H1 (cell line): Measurements from ENCODE around the gene GALNT4. TPM values are rescaled to one million over a fixed set of nuclear protein-coding genes. Genes with fewer than 3 reads are reported as not detected.
A peak's percentile ranks its signal among the peaks of the same experiment; 100 is the strongest.

Experiments
- CTCF ChIA-PET: fragments of 300-600 bp; sonication (Branson Sonifier 250); formaldehyde crosslinking; loops from one replicate; lab custom pipeline; 2021; ENCODE audit not compliant: partially characterized antibody; lab: Charles Lee
- POLR2A ChIA-PET: fragments of 300-600 bp; sonication (Branson Sonifier 250); formaldehyde crosslinking; loops from one replicate; lab custom pipeline; 2021; ENCODE audit warnings: inconsistent platforms; ENCODE audit not compliant: partially characterized antibody; lab: Charles Lee
- DNase-seq, 2 experiments: peaks; one replicate each; pipeline versions ENCODE4 v3.0.0 to v3.0.0-alpha.2; 2010 to 2022; ENCODE audit warnings: low spot score in 2 of 2, low read depth in 1 of 2, mixed read lengths in 1 of 2
- FAIRE-seq: peaks from 2 replicates; lab custom pipeline; 2011; peaks lifted over from hg19 to GRCh38; lab: Jason Lieb, UNC
- H2AFZ ChIP-seq: 2 replicates; pipeline ENCODE4 v1.8.1; 2012; ENCODE audit warnings: low read length, inconsistent platforms
- H2AK5ac ChIP-seq: 2 replicates; pipeline ENCODE4 v1.6.1; 2013; ENCODE audit warnings: low read depth, low read length
- H2BK120ac ChIP-seq: replicated peaks from 2 replicates; pipeline ENCODE3; 2013; ENCODE audit warnings: low read depth, low read length, inconsistent platforms
- H2BK12ac ChIP-seq: 2 replicates; pipeline ENCODE4 v1.6.1; 2013; ENCODE audit warnings: low read depth, low read length
- H2BK15ac ChIP-seq: 2 replicates; pipeline ENCODE4 v1.6.1; 2013; ENCODE audit warnings: low read length
- H2BK20ac ChIP-seq: 2 replicates; pipeline ENCODE4 v1.6.1; 2013; ENCODE audit warnings: low read length
- H2BK5ac ChIP-seq: 2 replicates; pipeline ENCODE4 v1.6.1; 2013; ENCODE audit warnings: low read depth, low read length
- H3K14ac ChIP-seq: 2 replicates; pipeline ENCODE4 v1.6.1; 2013; ENCODE audit warnings: inconsistent platforms; ENCODE audit not compliant: insufficient read length
- H3K18ac ChIP-seq: 2 replicates; pipeline ENCODE4 v1.6.1; 2013; ENCODE audit warnings: low read length; ENCODE audit errors: extremely low read depth
- H3K23ac ChIP-seq: 2 replicates; pipeline ENCODE4 v1.6.1; 2013; ENCODE audit warnings: inconsistent platforms; ENCODE audit not compliant: insufficient read length
- H3K23me2 ChIP-seq: 2 replicates; pipeline ENCODE4 v1.6.1; 2013; ENCODE audit warnings: low read depth, low read length
- H3K27ac ChIP-seq: 2 replicates; pipeline ENCODE4 v1.6.1; 2011; ENCODE audit warnings: low read depth, low read length, inconsistent platforms
- H3K27me3 ChIP-seq, 4 experiments: replicated peaks in 1 of 4; 1 replicate in 1 of 4; 2 replicates in 3 of 4; pipeline versions ENCODE4 v1.6.1 to v1.8.1; 2011 to 2013; ENCODE audit warnings: low read length in 3 of 4, mild to moderate bottlenecking in 3 of 4, inconsistent platforms in 2 of 4, mixed read lengths in 2 of 4, moderate library complexity in 1 of 4; ENCODE audit not compliant: control insufficient read depth in 3 of 4, insufficient read depth in 3 of 4; ENCODE audit errors: extremely low read depth in 1 of 4
- H3K36me3 ChIP-seq, 4 experiments: 2 replicates each; pipeline versions ENCODE4 v1.6.1 to v1.8.1; 2011 to 2013; ENCODE audit warnings: mild to moderate bottlenecking in 4 of 4, low read length in 3 of 4, moderate library complexity in 2 of 4, control low read depth in 1 of 4, inconsistent platforms in 1 of 4; ENCODE audit not compliant: insufficient read depth in 4 of 4, control insufficient read depth in 2 of 4
- H3K4ac ChIP-seq: replicated peaks from 2 replicates; pipeline ENCODE3; 2013; ENCODE audit warnings: low read length, low read depth, mixed read lengths, inconsistent platforms; ENCODE audit not compliant: insufficient read length
- H3K4me1 ChIP-seq, 4 experiments: replicated peaks in 1 of 4; 1 replicate in 1 of 4; 2 replicates in 3 of 4; pipeline versions ENCODE4 v1.6.1 to v1.8.1; 2011 to 2013; ENCODE audit warnings: low read length in 3 of 4, inconsistent platforms in 2 of 4, mixed read lengths in 1 of 4; ENCODE audit not compliant: insufficient read depth in 4 of 4, control insufficient read depth in 3 of 4
- H3K4me2 ChIP-seq, 2 experiments: 2 replicates each; pipeline versions ENCODE4 v1.6.1 to v1.8.1; 2011 to 2013; ENCODE audit warnings: low read depth in 2 of 2, low read length in 2 of 2, control low read depth in 1 of 2, inconsistent platforms in 1 of 2, mild to moderate bottlenecking in 1 of 2; ENCODE audit not compliant: insufficient read depth in 1 of 2
- H3K4me3 ChIP-seq, 4 experiments: fragments of 200-600, 300-600 bp in 1 of 4; sonication (generic), shearing (Covaris generic), sonication (Bioruptor Twin) in 1 of 4; 2 replicates each; pipeline versions ENCODE4 v1.5.1 to v1.8.1; 2011 to 2016; ENCODE audit warnings: low read length in 4 of 4, low read depth in 3 of 4, control low read depth in 2 of 4, inconsistent platforms in 2 of 4, mild to moderate bottlenecking in 2 of 4, mixed read lengths in 1 of 4, moderate library complexity in 1 of 4; ENCODE audit not compliant: insufficient read depth in 2 of 4; ENCODE audit errors: extremely low read depth in 1 of 4
- H3K56ac ChIP-seq: replicated peaks from 2 replicates; pipeline ENCODE3; 2013; ENCODE audit warnings: low read depth, mild to moderate bottlenecking, mixed read lengths, low read length, inconsistent platforms; ENCODE audit not compliant: insufficient read length
- H3K79me1 ChIP-seq: 2 replicates; pipeline ENCODE4 v1.6.1; 2013; ENCODE audit warnings: low read depth, low read length, control low read depth
- H3K79me2 ChIP-seq, 2 experiments: 2 replicates each; pipeline versions ENCODE4 v1.6.1 to v1.8.1; 2012 to 2013; ENCODE audit warnings: low read length in 2 of 2, mild to moderate bottlenecking in 2 of 2, inconsistent platforms in 1 of 2; ENCODE audit not compliant: insufficient read depth in 2 of 2, control insufficient read depth in 1 of 2
- H3K9ac ChIP-seq, 4 experiments: replicated peaks in 1 of 4; 1 replicate in 1 of 4; 2 replicates in 3 of 4; pipeline versions ENCODE4 v1.6.1 to v1.8.1; 2011 to 2013; ENCODE audit warnings: low read depth in 3 of 4, low read length in 3 of 4, control low read depth in 2 of 4, mild to moderate bottlenecking in 2 of 4, moderate library complexity in 2 of 4, inconsistent platforms in 1 of 4; ENCODE audit errors: extremely low read depth in 1 of 4
- H3K9me3 ChIP-seq, 2 experiments: 2 replicates each; pipeline versions ENCODE4 v1.6.1 to v1.8.1; 2012 to 2013; ENCODE audit warnings: mild to moderate bottlenecking in 2 of 2, moderate library complexity in 2 of 2, control low read depth in 1 of 2, inconsistent platforms in 1 of 2, low read depth in 1 of 2, low read length in 1 of 2, mixed read lengths in 1 of 2; ENCODE audit not compliant: insufficient read depth in 2 of 2
- H4K20me1 ChIP-seq, 2 experiments: replicated peaks in 1 of 2; 2 replicates each; pipeline versions ENCODE3 to v1.8.1; 2011 to 2013; ENCODE audit warnings: inconsistent platforms in 2 of 2, low read length in 2 of 2, mild to moderate bottlenecking in 1 of 2; ENCODE audit not compliant: insufficient read depth in 2 of 2, control insufficient read depth in 1 of 2
- H4K5ac ChIP-seq: 2 replicates; pipeline ENCODE4 v1.6.1; 2013; ENCODE audit warnings: low read length, low read depth, mixed read lengths, inconsistent platforms; ENCODE audit not compliant: insufficient read length
- H4K8ac ChIP-seq: 2 replicates; pipeline ENCODE4 v1.8.0; 2013; ENCODE audit warnings: mild to moderate bottlenecking, moderate library complexity, low read length, inconsistent platforms; ENCODE audit not compliant: insufficient read depth; ENCODE audit errors: extremely low read depth
- H4K91ac ChIP-seq: replicated peaks from 2 replicates; pipeline ENCODE3; 2013; ENCODE audit warnings: low read length, mixed read lengths, inconsistent platforms; ENCODE audit not compliant: insufficient read length
- ASH2L ChIP-seq: fragments of 200-600, 300-600 bp; sonication (generic); IDR thresholded peaks from one replicate; pipeline ENCODE4 v1.7.1; 2017; ENCODE audit warnings: low read length
- BCL11A ChIP-seq, 2 experiments: IDR thresholded peaks; one replicate each; pipeline ENCODE4 v1.6.1; 2011; ENCODE audit warnings: low read depth in 2 of 2, low read length in 2 of 2, mild to moderate bottlenecking in 2 of 2
- CREB1 ChIP-seq: IDR thresholded peaks from 2 replicates; pipeline ENCODE4 v1.6.1; 2012; ENCODE audit warnings: inconsistent platforms
- CTBP2 ChIP-seq: IDR thresholded peaks from 2 replicates; pipeline ENCODE4 v1.7.0; 2011; ENCODE audit warnings: borderline replicate concordance, mild to moderate bottlenecking, moderate library complexity, mixed read lengths, low read length; ENCODE audit not compliant: insufficient read depth, insufficient read length
- EP300 ChIP-seq, 2 experiments: IDR thresholded peaks; 1 replicate in 1 of 2; 2 replicates in 1 of 2; pipeline ENCODE4 v1.6.1; 2011 to 2012; ENCODE audit warnings: low read depth in 2 of 2, low read length in 2 of 2, mild to moderate bottlenecking in 2 of 2, borderline replicate concordance in 1 of 2, inconsistent platforms in 1 of 2, moderate library complexity in 1 of 2
- HDAC2 ChIP-seq, 2 experiments: fragments of 300-600 bp in 1 of 2; sonication (generic) in 1 of 2; IDR thresholded peaks; 2 replicates each; pipeline ENCODE4 v1.6.1; 2011 to 2012; ENCODE audit warnings: low read depth in 2 of 2, low read length in 2 of 2, mild to moderate bottlenecking in 2 of 2, moderate library complexity in 2 of 2, borderline replicate concordance in 1 of 2, inconsistent platforms in 1 of 2
- JUN ChIP-seq: IDR thresholded peaks from 2 replicates; pipeline ENCODE4 v1.6.1; 2011; ENCODE audit warnings: low read depth, mild to moderate bottlenecking, improper control_type of control experiment, low read length
- KDM5A ChIP-seq: fragments of 200-600 bp; IDR thresholded peaks from 2 replicates; pipeline ENCODE4 v1.7.1; 2012; ENCODE audit warnings: mild to moderate bottlenecking, low read length, inconsistent platforms, mixed read lengths
- MAFK ChIP-seq: IDR thresholded peaks from 2 replicates; pipeline ENCODE4 v1.6.1; 2012; ENCODE audit warnings: low read depth, mild to moderate bottlenecking, improper control_type of control experiment, low read length
- SP4 ChIP-seq: IDR thresholded peaks from 2 replicates; pipeline ENCODE4 v1.6.1; 2012; ENCODE audit warnings: low read length, inconsistent platforms
- TBP ChIP-seq: IDR thresholded peaks from 2 replicates; pipeline ENCODE4 v1.6.1; 2011; ENCODE audit warnings: low read depth, low read length, improper control_type of control experiment
- TCF12 ChIP-seq: IDR thresholded peaks from 2 replicates; pipeline ENCODE4 v1.6.1; 2011; ENCODE audit warnings: low read depth, mild to moderate bottlenecking, low read length
- WGBS, 2 experiments: shearing (Covaris generic) in 1 of 2; methylation state at CpG; one replicate each; pipeline versions ENCODE4 v1.1.6 to v1.1.7; 2013 to 2015; ENCODE audit warnings: low lambda C conversion rate in 2 of 2, mixed read lengths in 2 of 2, inconsistent platforms in 1 of 2, low coverage in 1 of 2, missing lambda C conversion rate in 1 of 2; ENCODE audit not compliant: insufficient replicate concordance in 2 of 2, insufficient coverage in 1 of 2, insufficient read length in 1 of 2; ENCODE audit errors: extremely low coverage in 1 of 2, missing lambda C conversion rate in 1 of 2; 5-methylcytosine and 5-hydroxymethylcytosine counted together
- polyA plus RNA-seq, 7 experiments: library from polyadenylated mRNA; depleted of rRNA in 3 of 7; stranded (reverse) in 5 of 7; unstranded in 2 of 7; fragments of >200 nt in 5 of 7; fragments of 200-250 nt in 2 of 7; gene quantifications; 1 replicate in 5 of 7; 2 replicates in 1 of 7; 4 replicates in 1 of 7; pipeline versions ENCODE4 v1.2.1 to v1.2.3, GENCODE V29; 2011 to 2013; ENCODE audit warnings: missing spikeins in 2 of 7, mixed read lengths in 2 of 7
- total RNA-seq: library from RNA; stranded (reverse); fragmentation: NEBNext Ultra II Directional; extraction: Animal tissue kit (Norgen Biotek cat#: 25700); gene quantifications from 2 replicates; pipeline ENCODE4 v1.2.1, GENCODE V29; 2021

GALNT4 gene
- total and polyA plus RNA-seq, 2 of the 8 experiments (the other 6 are each of a cell fraction or from before 2014, with no cell fraction given), result 0.45 to 3.3 TPM

DNA sequence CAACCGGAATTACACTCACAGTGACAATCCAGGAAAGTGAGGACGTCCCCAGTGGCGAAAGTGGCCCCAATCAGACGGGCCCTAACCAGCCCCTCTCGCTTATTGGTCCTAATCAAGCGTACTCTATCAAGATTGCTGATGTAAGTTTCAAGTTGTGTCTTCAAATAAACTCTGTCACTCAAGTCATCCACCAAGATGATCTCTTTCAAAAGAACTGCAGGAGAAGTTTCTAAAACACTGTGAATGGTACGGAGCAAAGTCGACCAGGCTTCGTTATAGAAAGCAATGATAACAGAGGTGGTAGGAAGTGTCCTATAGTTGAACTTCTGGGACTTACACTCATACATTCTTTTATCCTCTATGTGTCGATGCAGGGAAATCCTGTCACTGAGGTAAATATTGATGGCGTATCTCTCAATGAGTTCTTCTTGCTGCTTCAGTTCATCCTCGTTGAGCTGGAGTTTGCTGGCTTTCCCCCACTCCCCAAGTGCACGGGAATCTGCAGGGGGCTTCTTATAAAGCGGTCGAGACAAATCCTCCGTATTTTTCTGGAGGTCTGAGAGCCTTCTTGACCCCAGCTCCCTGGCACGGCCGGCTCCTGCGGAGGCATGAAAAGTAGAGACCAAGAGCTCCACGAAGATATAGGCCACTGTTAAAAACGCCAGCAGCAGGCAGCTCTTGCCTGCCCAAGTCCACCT lies 604 bp downstream of the GALNT4 start:
- no peak for FAIRE-seq
- 0 out of 4 replicates have a peak, but pooled peaks cover 0 to 10% of the 10 kb centered on the region in 2 experiments for H3K79me2 ChIP-seq
- no peaks in the 10 kb centered on the region for H3K9me3 ChIP-seq
- H2BK12ac ChIP-seq, result no peak overlapping the region
- no peak overlapping the region for H3K23ac ChIP-seq
- 54% methylated on average over 21 of the region's 21 CpGs; no CpG with 5 or more reads in 1 of the 2 experiments for whole genome bisulfite sequencing, 2 experiments
- TF ChIP-seq CREB1 (no peak), TBP (no peak), JUN (no peak), SP4 (no peak), BCL11A (IDR thresholded peaks at IDR 0.05; ENCODE audit: low read depth in 2 of 2, low read length in 2 of 2) (no peak), CTBP2 (no peak), KDM5A (no peak), EP300 (IDR thresholded peaks at IDR 0.05; ENCODE audit: borderline replicate concordance in 1 of 2, low read depth in 2 of 2, low read length in 2 of 2) (no peak), MAFK (no peak), HDAC2 (IDR thresholded peaks at IDR 0.05; ENCODE audit: borderline replicate concordance in 1 of 2, low read depth in 2 of 2, low read length in 2 of 2) (no peak), TCF12 (no peak), ASH2L (no peak)
- TF ChIP-seq, all 59 proteins: peak for 0
- H2BK20ac ChIP-seq, result no peak overlapping the region
- H3K18ac ChIP-seq, result no peak overlapping the region
- peaks cover 0 to 3% (median 1%) of the 10 kb centered on the region in 4 experiments; a peak in 2 of 7 replicates for H3K4me1 ChIP-seq
- no peak overlapping the region for H3K56ac ChIP-seq
- no peak for DNase-seq
- peak overlapping the region; percentile 76 to 92 (median 84) for H3K4me3 ChIP-seq
- POLR2A ChIA-PET, result interaction anchor here (0.7 to 2.1 kb wide), 5 partner anchors 10 to 185 kb away, joined by 3 to 7 read pairs (median 3); partner anchors contain the start of gene ATP2B1
- H2AK5ac ChIP-seq, result no peak overlapping the region
- no peak overlapping the region for H3K14ac ChIP-seq
- H3K36me3 ChIP-seq, result peaks cover 0 to 3% (median 0%) of the 10 kb centered on the region in 4 experiments; a peak in 1 of 8 replicates
- no peak overlapping the region for H4K91ac ChIP-seq
- no peak overlapping the region for H3K4ac ChIP-seq
- H3K4me2 ChIP-seq, result peak overlapping the region; percentile 59 to 83
- CTCF ChIA-PET, result interaction anchor here (0.7 to 11.1 kb wide), 24 partner anchors 9 to 518 kb away, joined by 3 to 96 read pairs (median 4); no protein-coding TSS in a partner anchor
- peak overlapping the region in 3 of 4 experiments; percentile 63 to 77 (median 65); a peak in 6 of 7 replicates for H3K9ac ChIP-seq
- H2AFZ ChIP-seq, result peak overlapping the region; percentile 98
- no peak overlapping the region for H4K5ac ChIP-seq
- H4K20me1 ChIP-seq, result no peaks in the 10 kb centered on the region
- H2BK120ac ChIP-seq, result no peak overlapping the region
- H3K23me2 ChIP-seq, result peaks cover 13% of the 10 kb centered on the region
- no peaks in the 10 kb centered on the region for H3K27me3 ChIP-seq
- no peak overlapping the region for H2BK15ac ChIP-seq
- H2BK5ac ChIP-seq, result peak overlapping the region; percentile 77; the same call in 1 of the 2 replicates
- peak overlapping the region; percentile 64; the same call in 1 of the 2 replicates for H4K8ac ChIP-seq
- no peak overlapping the region for H3K27ac ChIP-seq
- H3K79me1 ChIP-seq, result no peaks in the 10 kb centered on the region; the same call in 1 of the 2 replicates
